OCI-LY7 (cell line): Measurements from ENCODE around the gene PELI2. TPM values are rescaled to one million over a fixed set of nuclear protein-coding genes. Genes with fewer than 3 reads are reported as not detected.

Source experiments
- BruUV-seq: library from RNA; stranded (reverse); fragments of 400-500 nt; replicated peaks from 2 replicates; lab custom pipeline; 2021; lab: Mats Ljungman, UMichigan
- CTCF ChIA-PET: fragments of 300-600 bp; sonication (Branson Sonifier 250); formaldehyde crosslinking; loops from one replicate; lab custom pipeline; 2022; ENCODE audit warnings: antibody characterized with exemption; ENCODE audit not compliant: unreplicated experiment; lab: Charles Lee
- POLR2A ChIA-PET: fragments of 300-600 bp; sonication (Branson Sonifier 250); formaldehyde crosslinking; loops from one replicate; lab custom pipeline; 2022; ENCODE audit warnings: antibody characterized with exemption; lab: Charles Lee
- DNase-seq: peaks from one replicate; pipeline ENCODE4 v3.0.0-alpha.2; 2015; ENCODE audit warnings: low spot score
- H2AFZ ChIP-seq: fragments of 200-600 bp; sonication (generic), shearing (Covaris generic); 2 replicates; pipeline ENCODE4 v1.6.1; 2014; ENCODE audit warnings: mild to moderate bottlenecking, antibody characterized with exemption, low read length, moderate library complexity
- H3K27ac ChIP-seq: fragments of 200-600 bp; sonication (generic); 2 replicates; pipeline ENCODE4 v1.5.1; 2014; ENCODE audit warnings: mixed run types, low read depth, mild to moderate bottlenecking, moderate library complexity, low read length, inconsistent platforms; ENCODE audit not compliant: poor library complexity, severe bottlenecking
- H3K36me3 ChIP-seq: fragments of 200-600 bp; sonication (generic); 2 replicates; pipeline ENCODE4 v1.6.1; 2014; ENCODE audit warnings: mild to moderate bottlenecking, antibody characterized with exemption, low read length, moderate library complexity, mixed read lengths; ENCODE audit not compliant: insufficient read depth
- H3K4me1 ChIP-seq: fragments of 200-600 bp; sonication (generic); 2 replicates; pipeline ENCODE4 v1.5.1; 2014; ENCODE audit warnings: mild to moderate bottlenecking, low read length; ENCODE audit not compliant: insufficient read depth, poor library complexity, severe bottlenecking
- H3K4me2 ChIP-seq: fragments of 200-600 bp; sonication (generic); 2 replicates; pipeline ENCODE4 v1.6.1; 2014; ENCODE audit warnings: mild to moderate bottlenecking, low read length
- H3K4me3 ChIP-seq: fragments of 200-600 bp; sonication (generic); 2 replicates; pipeline ENCODE4 v1.5.1; 2014; ENCODE audit warnings: mild to moderate bottlenecking, low read depth, low read length; ENCODE audit not compliant: poor library complexity, severe bottlenecking
- H3K79me2 ChIP-seq: fragments of 200-600 bp; sonication (generic); 2 replicates; pipeline ENCODE4 v1.6.1; 2016; ENCODE audit warnings: low read depth, mild to moderate bottlenecking, low read length, moderate library complexity, mixed read lengths; ENCODE audit not compliant: insufficient read depth
- H3K9me2 ChIP-seq: fragments of 200-600 bp; sonication (generic); 2 replicates; pipeline ENCODE4 v1.6.1; 2016; ENCODE audit warnings: mild to moderate bottlenecking, low read length, mixed read lengths; ENCODE audit not compliant: insufficient read depth
- H3K9me3 ChIP-seq: fragments of 200-600 bp; sonication (generic); 2 replicates; pipeline ENCODE4 v1.6.1; 2014; ENCODE audit warnings: mild to moderate bottlenecking, mixed run types, low read length, mixed read lengths
- H4K20me1 ChIP-seq: fragments of 200-600 bp; sonication (generic); 2 replicates; pipeline ENCODE4 v1.6.1; 2014; ENCODE audit warnings: mild to moderate bottlenecking, antibody characterized with exemption, low read length, moderate library complexity, mixed read lengths; ENCODE audit not compliant: insufficient read depth
- CTCF ChIP-seq: fragments of 200-600 bp; sonication (generic); conservative IDR thresholded peaks from 2 replicates; pipeline ENCODE4 v1.5.1; 2014; ENCODE audit warnings: mild to moderate bottlenecking, antibody characterized with exemption, low read length, moderate library complexity, mixed read lengths
- EZH2phosphoT487 ChIP-seq: fragments of 200-600 bp; sonication (generic); IDR thresholded peaks from 2 replicates; pipeline ENCODE4 v1.6.1; 2018; ENCODE audit warnings: low read depth, borderline replicate concordance, mild to moderate bottlenecking, mixed run types, antibody characterized with exemption, low read length, moderate library complexity, mixed read lengths
- intact Hi-C: fragments of 100-400 bp; cut with micrococcal nuclease; formaldehyde crosslinking; loops from one replicate; pipeline ENCODE4 v1.10.0; 2022; ENCODE audit not compliant: unreplicated experiment
- total RNA-seq, 2 experiments: library from RNA; depleted of rRNA in 1 of 2; stranded (reverse); fragments of >200 nt in 1 of 2; shearing (Covaris generic) in 1 of 2; gene quantifications; 2 replicates each; pipeline ENCODE4 v1.2.3, GENCODE V29; 2014 to 2022

Gene PELI2
- total RNA-seq, 2 experiments from 2014 or later, result 2.8 to 3.8 TPM

GRCh38 chr14:56268673-56269072 lies 150.5 kb downstream of the PELI2 start:
- no peaks in the 10 kb centered on the region for H3K4me1 ChIP-seq
- H3K27ac ChIP-seq, result no peak overlapping the region
- H3K9me3 ChIP-seq, result no peaks in the 10 kb centered on the region
- intact Hi-C loops, result no loop called here
- H3K36me3 ChIP-seq, result no peaks in the 10 kb centered on the region
- H3K4me2 ChIP-seq, result no peak overlapping the region
- BruUV-seq, result no TSS peak
- H2AFZ ChIP-seq, result no peak overlapping the region
- CTCF ChIA-PET, result no interaction called here
- TF ChIP-seq CTCF (no peak), EZH2phosphoT487 (no peak)
- POLR2A ChIA-PET, result no interaction called here
- H3K9me2 ChIP-seq, result no peaks in the 10 kb centered on the region
- DNase-seq, result no peak
- no peaks in the 10 kb centered on the region for H3K79me2 ChIP-seq
- no peak overlapping the region for H3K4me3 ChIP-seq
- H4K20me1 ChIP-seq, result no peaks in the 10 kb centered on the region

- Histone ChIP-seq H3K36me3 (no peaks in the 10 kb centered on the region), H3K4me2 (no peak overlapping the region), H2AFZ (no peak overlapping the region), H3K9me2 (no peaks in the 10 kb centered on the region), H3K27ac (no peak overlapping the region), H3K79me2 (no peaks in the 10 kb centered on the region), H3K4me1 (no peaks in the 10 kb centered on the region), H4K20me1 (no peaks in the 10 kb centered on the region), H3K4me3 (no peak overlapping the region), H3K9me3 (no peaks in the 10 kb centered on the region)
- CTCF ChIA-PET, result no interaction called here
- POLR2A ChIA-PET, result interaction anchor here (0.6 to 1.0 kb wide), 2 partner anchors 133 to 339 kb away, joined by 3 read pairs; no protein-coding TSS in a partner anchor
- intact Hi-C loops, result no loop called here
- TF ChIP-seq CTCF (no peak), EZH2phosphoT487 (no peak)
- no peak for DNase-seq
- BruUV-seq, result no TSS peak
Observed at GRCh38 chr14:56270921-56271320, 152.7 kb downstream of the PELI2 start.

GRCh38 chr14:56271970-56272369 lies 153.8 kb downstream of the PELI2 start:
- no peak for DNase-seq
- intact Hi-C loops, result no loop called here
- Histone ChIP-seq H4K20me1 (no peaks in the 10 kb centered on the region), H3K27ac (no peak overlapping the region), H3K4me3 (no peak overlapping the region), H2AFZ (no peak overlapping the region), H3K79me2 (no peaks in the 10 kb centered on the region), H3K4me1 (no peaks in the 10 kb centered on the region), H3K36me3 (no peaks in the 10 kb centered on the region), H3K4me2 (no peak overlapping the region), H3K9me2 (no peaks in the 10 kb centered on the region), H3K9me3 (no peaks in the 10 kb centered on the region)
- ChIA-PET POLR2A (no interaction called here), CTCF (no interaction called here)
- no peak for TF ChIP-seq EZH2phosphoT487
- TF ChIP-seq CTCF, result no peak
- no TSS peak for BruUV-seq
